Measurements from ENCODE around the gene CXCL9. TPM values are rescaled to one million over a fixed set of nuclear protein-coding genes. Genes with fewer than 3 reads are reported as not detected.

The CXCL9 gene
- polyA plus RNA-seq, 1 donor (not counting 4 experiments of a cell fraction or from before 2014, with no cell fraction given): 0.04 TPM

- TF ChIP-seq CTCF (optimal IDR thresholded peaks at IDR 0.05 in 1 of 3, IDR thresholded peaks at IDR 0.05 in 1 of 3, conservative IDR thresholded peaks at IDR 0.05 in 1 of 3; ENCODE audit: extremely low read depth in 1 of 3, insufficient read depth in 2 of 3, low read length in 3 of 3): no peak
- no peak for TF ChIP-seq EZH2 (IDR thresholded peaks at IDR 0.05; ENCODE audit: low read length)
- no peak overlapping the region for H2AFZ ChIP-seq (ENCODE audit: control insufficient read depth, low read length)
- no peak overlapping the region for H3K4me3 ChIP-seq (ENCODE audit: control insufficient read depth in 2 of 3, extremely low read depth in 1 of 3, insufficient read depth in 2 of 3, low read depth in 1 of 3, low read length in 3 of 3)
- no peaks in the 10 kb centered on the region for H3K79me2 ChIP-seq (ENCODE audit: control insufficient read depth, insufficient read depth, low read length)
- DNase-seq (ENCODE audit: low read depth, low spot score) (no peak), FAIRE-seq (no peak)
- no peaks in the 10 kb centered on the region for H3K4me1 ChIP-seq (ENCODE audit: control insufficient read depth, extremely low read depth, insufficient read depth, low read length)
- no peaks in the 10 kb centered on the region for H3K9me1 ChIP-seq (ENCODE audit: control insufficient read depth, extremely low read depth, insufficient read depth, low read length)
- dilution Hi-C loops (cut with MboI; ENCODE audit: extremely low pct_ligation_motif_present, low sequenced_read_pairs): no loop called here
- no peaks in the 10 kb centered on the region for H3K27me3 ChIP-seq (ENCODE audit: control insufficient read depth, extremely low read depth, insufficient read depth, low read length)
- H3K27ac ChIP-seq (ENCODE audit: control insufficient read depth, insufficient read depth, low read length): no peak overlapping the region
- H3K9me3 ChIP-seq (ENCODE audit: control insufficient read depth, low read depth, low read length): no peaks in the 10 kb centered on the region
- H3K9ac ChIP-seq (ENCODE audit: control insufficient read depth, extremely low read depth, insufficient read depth, low read length): no peak overlapping the region
- no peaks in the 10 kb centered on the region for H3K36me3 ChIP-seq (ENCODE audit: control insufficient read depth in 2 of 2, extremely low read depth in 1 of 2, insufficient read depth in 2 of 2, low read length in 2 of 2)
- H4K20me1 ChIP-seq (ENCODE audit: control insufficient read depth, extremely low read depth, insufficient read depth, low read length): no peaks in the 10 kb centered on the region
- no peak overlapping the region for H3K4me2 ChIP-seq (ENCODE audit: control insufficient read depth, extremely low read depth, insufficient read depth, low read depth, low read length)
Observed at GRCh38 chr4:76035141-76035540, 27.8 kb upstream of the CXCL9 start.

GRCh38 chr4:76029300-76029699, 22.0 kb upstream of the CXCL9 start:
- no peaks in the 10 kb centered on the region for H3K79me2 ChIP-seq (ENCODE audit: control insufficient read depth, insufficient read depth, low read length)
- H3K9me1 ChIP-seq (ENCODE audit: control insufficient read depth, extremely low read depth, insufficient read depth, low read length): no peaks in the 10 kb centered on the region
- no peak overlapping the region for H3K4me3 ChIP-seq (ENCODE audit: control insufficient read depth in 2 of 3, extremely low read depth in 1 of 3, insufficient read depth in 2 of 3, low read depth in 1 of 3, low read length in 3 of 3)
- no peaks in the 10 kb centered on the region for H3K36me3 ChIP-seq (ENCODE audit: control insufficient read depth in 2 of 2, extremely low read depth in 1 of 2, insufficient read depth in 2 of 2, low read length in 2 of 2)
- dilution Hi-C loops (cut with MboI; ENCODE audit: extremely low pct_ligation_motif_present, low sequenced_read_pairs): no loop called here
- DNase-seq (ENCODE audit: low read depth, low spot score): no peak
- H2AFZ ChIP-seq (ENCODE audit: control insufficient read depth, low read length): no peak overlapping the region
- FAIRE-seq: no peak
- H3K27ac ChIP-seq (ENCODE audit: control insufficient read depth, insufficient read depth, low read length): no peak overlapping the region
- no peaks in the 10 kb centered on the region for H4K20me1 ChIP-seq (ENCODE audit: control insufficient read depth, extremely low read depth, insufficient read depth, low read length)
- H3K27me3 ChIP-seq (ENCODE audit: control insufficient read depth, extremely low read depth, insufficient read depth, low read length): no peaks in the 10 kb centered on the region
- H3K9ac ChIP-seq (ENCODE audit: control insufficient read depth, extremely low read depth, insufficient read depth, low read length): no peak overlapping the region
- no peaks in the 10 kb centered on the region for H3K9me3 ChIP-seq (ENCODE audit: control insufficient read depth, low read depth, low read length)
- TF ChIP-seq CTCF (optimal IDR thresholded peaks at IDR 0.05 in 1 of 3, IDR thresholded peaks at IDR 0.05 in 1 of 3, conservative IDR thresholded peaks at IDR 0.05 in 1 of 3; ENCODE audit: extremely low read depth in 1 of 3, insufficient read depth in 2 of 3, low read length in 3 of 3) (no peak), EZH2 (IDR thresholded peaks at IDR 0.05; ENCODE audit: low read length) (no peak)
- peaks cover 7% of the 10 kb centered on the region for H3K4me1 ChIP-seq (ENCODE audit: control insufficient read depth, extremely low read depth, insufficient read depth, low read length)
- no peak overlapping the region for H3K4me2 ChIP-seq (ENCODE audit: control insufficient read depth, extremely low read depth, insufficient read depth, low read depth, low read length)
